Measurements from ENCODE around the gene SEMA6B.

SEMA6B gene

DNA sequence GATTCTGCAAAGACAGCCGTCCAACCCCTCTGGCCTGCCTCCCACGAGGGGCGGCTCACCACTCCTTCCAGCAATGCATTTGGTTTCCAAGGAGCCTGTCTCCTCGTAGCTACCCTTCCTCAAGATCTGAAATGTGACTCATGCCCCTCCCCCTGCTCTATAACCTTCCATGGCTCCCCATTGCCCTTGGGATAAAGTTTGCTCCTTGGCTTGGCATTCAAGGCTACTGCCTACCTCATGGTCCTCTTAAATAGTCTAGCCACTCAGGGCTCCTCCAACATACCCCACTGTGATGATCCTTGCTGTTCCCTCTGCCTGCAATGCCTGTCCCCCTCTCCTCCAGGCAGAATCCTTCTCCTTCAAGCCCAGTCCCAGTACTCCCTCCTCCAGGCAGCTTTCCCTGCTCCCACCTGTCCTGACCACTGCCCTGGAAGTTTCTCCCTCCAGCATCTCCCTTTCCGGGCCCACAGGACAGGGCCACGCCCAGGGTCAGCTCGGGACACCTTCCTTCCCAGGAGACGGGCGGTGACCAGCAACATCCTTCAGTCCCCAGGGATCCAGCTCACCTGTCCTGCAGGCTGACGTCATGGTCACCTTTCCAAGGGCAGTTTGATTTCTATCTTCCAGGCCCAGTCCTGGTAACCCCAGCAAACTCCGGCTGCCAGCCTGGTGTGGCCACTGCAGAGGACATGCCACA, 19.2 kb upstream of the SEMA6B start:
- H4K91ac ChIP-seq (ENCODE audit: low read depth, low read length): no peak overlapping the region
- H3K9ac ChIP-seq (ENCODE audit: low read length): no peak overlapping the region
- H3K23ac ChIP-seq (ENCODE audit: low read length): no peak overlapping the region
- no peak overlapping the region for H2BK5ac ChIP-seq (ENCODE audit: low read depth, low read length, poor library complexity)
- no peaks in the 10 kb centered on the region for H3K36me3 ChIP-seq (ENCODE audit: control insufficient read depth in 1 of 2, insufficient read depth in 2 of 2, low read length in 2 of 2)
- H3K27me3 ChIP-seq (ENCODE audit: insufficient read depth, low read length): peaks cover 27% of the 10 kb centered on the region
- no peak overlapping the region for H3K18ac ChIP-seq (ENCODE audit: low read length)
- WGBS (ENCODE audit: extremely low coverage, insufficient coverage, insufficient read length): no CpG with 5 or more reads among the region's 11 CpGs
- H4K12ac ChIP-seq (ENCODE audit: low read depth, low read length): no peak overlapping the region
- H3K4me1 ChIP-seq (ENCODE audit: control insufficient read depth in 1 of 2, insufficient read depth in 2 of 2, low read length in 2 of 2): peaks cover 9 to 11% of the 10 kb centered on the region in 2 experiments
- DNase-seq: peak in 1 of 2 donors; percentile 38
- H3K14ac ChIP-seq (ENCODE audit: low read length): no peak overlapping the region
- no peaks in the 10 kb centered on the region for H3K9me3 ChIP-seq (ENCODE audit: insufficient read depth, low read depth, low read length)
- H3K27ac ChIP-seq (ENCODE audit: low read depth, low read length): no peak overlapping the region
- no peak overlapping the region for H2AK5ac ChIP-seq (ENCODE audit: low read length)
- H3K4me3 ChIP-seq (ENCODE audit: low read depth, low read length): no peak overlapping the region
- H3K79me2 ChIP-seq (ENCODE audit: control insufficient read depth, insufficient read depth, low read length, poor library complexity): no peaks in the 10 kb centered on the region
- peaks cover 9% of the 10 kb centered on the region for H3K79me1 ChIP-seq (ENCODE audit: low read length)
- no peak overlapping the region for H3K4ac ChIP-seq (ENCODE audit: low read depth, low read length)
- H4K8ac ChIP-seq (ENCODE audit: low read depth, low read length): no peak overlapping the region
- H3K4me2 ChIP-seq (ENCODE audit: low read length): no peak overlapping the region
- no peak overlapping the region for H2BK12ac ChIP-seq (ENCODE audit: low read length)
- H2AFZ ChIP-seq (ENCODE audit: insufficient read depth, low read length, poor library complexity): no peak overlapping the region
- no peak overlapping the region for H2BK120ac ChIP-seq (ENCODE audit: insufficient read depth, low read length, poor library complexity)

DNA sequence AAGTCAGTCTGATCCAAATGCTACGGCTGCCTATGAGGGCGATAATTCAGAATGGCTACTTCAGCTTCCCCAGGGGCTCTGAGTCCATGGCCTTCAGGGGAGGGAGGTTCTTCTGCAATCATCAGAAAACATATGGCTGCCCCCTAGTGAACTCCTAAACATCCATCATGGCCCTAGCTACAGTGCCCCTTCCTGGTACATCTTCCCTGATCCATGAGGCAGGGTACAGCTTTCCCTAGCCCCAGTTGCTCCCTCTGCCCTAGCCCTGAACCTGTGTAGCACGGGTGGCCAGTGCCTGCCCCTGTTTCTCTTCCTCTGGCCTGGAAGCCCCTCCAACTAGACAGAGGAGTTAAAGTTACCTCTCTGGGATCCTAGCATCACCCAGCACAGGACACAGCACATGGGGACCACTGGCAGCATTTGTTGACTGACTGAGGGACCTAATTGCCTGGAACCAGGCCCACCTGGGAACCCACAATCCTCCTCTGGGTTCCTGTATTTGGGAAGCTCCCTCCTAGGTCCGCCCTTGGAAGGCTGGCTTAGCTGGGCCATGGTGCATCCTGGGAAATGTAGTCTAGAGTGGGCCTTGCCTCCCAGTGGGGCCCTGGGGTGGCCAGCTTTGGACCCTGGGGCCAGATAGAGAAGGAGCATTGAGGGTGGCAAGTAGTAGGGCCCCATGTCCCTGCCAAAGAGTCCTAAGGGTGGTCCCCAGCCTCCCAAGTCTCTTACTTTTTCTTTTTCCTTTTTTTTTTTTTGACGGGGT, 17.7 kb upstream of the SEMA6B start:
- Histone ChIP-seq H2BK12ac (ENCODE audit: low read length) (peak overlapping the region; percentile 19), H3K27me3 (ENCODE audit: insufficient read depth, low read length) (peaks cover 26% of the 10 kb centered on the region), H4K91ac (ENCODE audit: low read depth, low read length) (peak overlapping the region; percentile 23), H3K4me2 (ENCODE audit: low read length) (no peak overlapping the region), H3K18ac (ENCODE audit: low read length) (peak overlapping the region; percentile 7), H3K79me2 (ENCODE audit: control insufficient read depth, insufficient read depth, low read length, poor library complexity) (no peaks in the 10 kb centered on the region), H3K27ac (ENCODE audit: low read depth, low read length) (no peak overlapping the region), H3K23ac (ENCODE audit: low read length) (no peak overlapping the region), H3K4me3 (ENCODE audit: low read depth, low read length) (no peak overlapping the region), H2AK5ac (ENCODE audit: low read length) (peak overlapping the region; percentile 38), H2AFZ (ENCODE audit: insufficient read depth, low read length, poor library complexity) (peak overlapping the region; percentile 19), H3K9ac (ENCODE audit: low read length) (no peak overlapping the region), H3K36me3 (ENCODE audit: control insufficient read depth in 1 of 2, insufficient read depth in 2 of 2, low read length in 2 of 2) (no peaks in the 10 kb centered on the region), H3K79me1 (ENCODE audit: low read length) (peaks cover 9% of the 10 kb centered on the region), H2BK5ac (ENCODE audit: low read depth, low read length, poor library complexity) (no peak overlapping the region), H3K4ac (ENCODE audit: low read depth, low read length) (no peak overlapping the region), H2BK120ac (ENCODE audit: insufficient read depth, low read length, poor library complexity) (no peak overlapping the region), H4K12ac (ENCODE audit: low read depth, low read length) (peak overlapping the region; percentile 19), H3K9me3 (ENCODE audit: insufficient read depth, low read depth, low read length) (no peaks in the 10 kb centered on the region), H3K14ac (ENCODE audit: low read length) (peak overlapping the region; percentile 11), H4K8ac (ENCODE audit: low read depth, low read length) (peak overlapping the region; percentile 94), H3K4me1 (ENCODE audit: control insufficient read depth in 1 of 2, insufficient read depth in 2 of 2, low read length in 2 of 2) (peaks cover 9 to 11% of the 10 kb centered on the region in 2 experiments)
- DNase-seq: no peak
- WGBS (ENCODE audit: extremely low coverage, insufficient coverage, insufficient read length): no CpG with 5 or more reads among the region's 5 CpGs

DNA sequence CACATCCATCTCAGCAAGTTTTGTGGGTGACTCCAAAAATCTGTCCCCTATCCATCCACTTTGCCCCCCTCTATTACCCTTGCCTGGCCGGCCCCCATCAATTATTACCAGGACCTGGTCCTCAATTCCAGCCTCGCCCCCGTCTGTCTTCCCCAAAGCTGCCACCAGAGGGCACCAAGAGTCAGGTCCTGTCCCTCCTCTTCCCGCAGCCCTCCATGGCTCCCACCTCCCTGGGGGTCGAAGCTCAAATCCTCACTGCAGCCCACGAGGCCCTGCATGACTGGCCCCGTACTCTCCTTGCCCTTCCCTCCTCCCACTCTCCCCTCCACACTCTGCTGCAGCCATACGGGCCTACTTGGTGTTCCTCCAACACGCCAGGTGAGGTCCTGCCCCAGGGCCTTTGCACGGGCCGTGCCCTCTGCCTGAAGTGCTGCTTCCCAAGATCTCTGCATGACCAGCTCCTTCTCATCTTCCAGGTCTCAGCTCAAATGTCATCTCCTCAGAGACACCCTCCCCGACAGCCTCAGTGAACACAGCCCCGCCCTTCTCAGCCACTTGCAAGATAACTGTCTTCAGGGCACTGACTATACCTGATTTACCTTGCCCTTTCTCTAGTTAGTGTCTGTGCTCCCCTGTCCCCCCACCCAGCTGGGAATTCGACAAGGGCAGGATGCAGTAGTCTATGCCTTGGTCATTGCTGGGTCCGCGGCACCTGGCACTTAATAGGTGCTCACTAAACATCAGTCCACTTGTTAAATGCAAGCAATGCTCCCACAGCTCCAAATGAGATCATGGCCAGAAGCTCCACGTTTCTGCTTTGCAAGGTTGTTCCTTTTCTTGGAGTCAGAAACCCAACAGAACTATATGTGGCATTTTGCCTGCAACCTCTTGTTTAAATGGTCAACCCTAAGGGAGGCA, 16.8 kb upstream of the SEMA6B start:
- peak overlapping the region; percentile 33 for H2BK120ac ChIP-seq (ENCODE audit: insufficient read depth, low read length, poor library complexity)
- H3K79me1 ChIP-seq (ENCODE audit: low read length): peaks cover 9% of the 10 kb centered on the region
- H3K4me3 ChIP-seq (ENCODE audit: low read depth, low read length): no peak overlapping the region
- WGBS (ENCODE audit: extremely low coverage, insufficient coverage, insufficient read length): no CpG with 5 or more reads among the region's 17 CpGs
- no peak overlapping the region for H3K14ac ChIP-seq (ENCODE audit: low read length)
- H3K23ac ChIP-seq (ENCODE audit: low read length): no peak overlapping the region
- no peak overlapping the region for H3K27ac ChIP-seq (ENCODE audit: low read depth, low read length)
- H3K9ac ChIP-seq (ENCODE audit: low read length): no peak overlapping the region
- H3K4me2 ChIP-seq (ENCODE audit: low read length): no peak overlapping the region
- H4K8ac ChIP-seq (ENCODE audit: low read depth, low read length): no peak overlapping the region
- DNase-seq: peak; percentile 55 to 76
- no peak overlapping the region for H4K12ac ChIP-seq (ENCODE audit: low read depth, low read length)
- no peak overlapping the region for H3K4ac ChIP-seq (ENCODE audit: low read depth, low read length)
- peaks cover 9 to 11% of the 10 kb centered on the region in 2 experiments for H3K4me1 ChIP-seq (ENCODE audit: control insufficient read depth in 1 of 2, insufficient read depth in 2 of 2, low read length in 2 of 2)
- no peak overlapping the region for H2BK5ac ChIP-seq (ENCODE audit: low read depth, low read length, poor library complexity)
- H3K9me3 ChIP-seq (ENCODE audit: insufficient read depth, low read depth, low read length): no peaks in the 10 kb centered on the region
- no peaks in the 10 kb centered on the region for H3K36me3 ChIP-seq (ENCODE audit: control insufficient read depth in 1 of 2, insufficient read depth in 2 of 2, low read length in 2 of 2)
- H3K27me3 ChIP-seq (ENCODE audit: insufficient read depth, low read length): peaks cover 21% of the 10 kb centered on the region
- H2AFZ ChIP-seq (ENCODE audit: insufficient read depth, low read length, poor library complexity): no peak overlapping the region
- H3K18ac ChIP-seq (ENCODE audit: low read length): peak overlapping the region; percentile 47
- no peak overlapping the region for H2AK5ac ChIP-seq (ENCODE audit: low read length)
- no peak overlapping the region for H2BK12ac ChIP-seq (ENCODE audit: low read length)
- H4K91ac ChIP-seq (ENCODE audit: low read depth, low read length): peak overlapping the region; percentile 67
- no peaks in the 10 kb centered on the region for H3K79me2 ChIP-seq (ENCODE audit: control insufficient read depth, insufficient read depth, low read length, poor library complexity)
